ENCODE data around the gene WFDC1.
"Not testable (repeated sequence)": the region's sequence is repeated elsewhere in the genome, so short reads cannot be mapped to it uniquely, and the experiment has no call there.

WFDC1 gene

DNA sequence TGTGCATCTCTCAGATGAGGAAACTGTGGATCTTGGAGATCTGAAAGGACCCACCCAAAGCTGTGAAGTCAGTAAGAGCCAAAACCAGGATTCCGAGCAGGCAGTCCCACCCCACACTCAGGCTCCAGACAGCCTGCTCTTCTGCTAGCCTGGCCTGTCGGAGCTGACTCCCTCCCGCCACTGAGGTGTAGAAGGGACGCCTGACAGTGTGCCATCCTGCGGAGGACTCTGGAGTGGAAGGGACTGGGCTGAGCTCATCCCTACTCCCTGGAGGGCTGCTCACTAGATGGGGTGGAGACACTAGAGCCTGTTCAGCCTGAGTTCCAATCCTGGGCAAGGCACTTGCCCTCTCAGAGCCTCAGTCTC lies 36.0 kb downstream of the WFDC1 start:
- FAIRE-seq: no peak

DNA sequence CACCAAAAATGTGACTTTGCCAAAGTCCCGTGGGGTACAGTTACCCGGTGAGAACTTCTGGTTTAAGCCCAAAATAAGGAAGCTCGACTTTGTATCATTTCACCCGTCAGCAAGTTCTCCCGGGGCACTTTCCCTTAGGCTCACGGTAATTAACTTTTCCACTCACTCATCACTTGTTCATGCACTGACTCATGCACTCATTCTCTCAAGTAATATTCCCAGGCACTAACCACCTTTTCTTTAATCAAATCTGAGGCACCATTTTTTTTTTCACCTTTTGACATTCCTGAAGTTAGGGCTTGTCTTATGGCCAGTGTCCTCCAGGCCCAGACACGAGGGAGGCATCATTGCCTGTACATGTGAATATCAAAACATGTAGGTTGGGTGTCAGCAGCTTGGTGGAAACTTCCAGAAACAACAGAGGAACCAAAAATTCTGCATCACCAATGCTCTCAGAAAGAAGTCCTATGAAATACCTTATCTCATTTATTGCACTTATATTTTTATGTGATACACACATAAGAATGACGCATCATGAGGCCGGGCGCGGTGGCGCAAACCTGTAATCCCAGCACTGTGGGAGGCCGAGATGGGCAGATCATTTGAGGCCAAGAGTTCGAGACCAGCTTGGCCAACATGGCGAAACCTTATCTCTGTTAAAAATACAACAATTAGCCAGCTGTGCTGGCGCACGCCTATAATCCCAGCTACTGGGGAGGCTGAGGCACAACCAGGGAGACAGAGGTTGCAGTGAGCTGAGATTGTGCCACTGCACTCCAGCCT lies 37.5 kb downstream of the WFDC1 start:
- no peak for FAIRE-seq

DNA sequence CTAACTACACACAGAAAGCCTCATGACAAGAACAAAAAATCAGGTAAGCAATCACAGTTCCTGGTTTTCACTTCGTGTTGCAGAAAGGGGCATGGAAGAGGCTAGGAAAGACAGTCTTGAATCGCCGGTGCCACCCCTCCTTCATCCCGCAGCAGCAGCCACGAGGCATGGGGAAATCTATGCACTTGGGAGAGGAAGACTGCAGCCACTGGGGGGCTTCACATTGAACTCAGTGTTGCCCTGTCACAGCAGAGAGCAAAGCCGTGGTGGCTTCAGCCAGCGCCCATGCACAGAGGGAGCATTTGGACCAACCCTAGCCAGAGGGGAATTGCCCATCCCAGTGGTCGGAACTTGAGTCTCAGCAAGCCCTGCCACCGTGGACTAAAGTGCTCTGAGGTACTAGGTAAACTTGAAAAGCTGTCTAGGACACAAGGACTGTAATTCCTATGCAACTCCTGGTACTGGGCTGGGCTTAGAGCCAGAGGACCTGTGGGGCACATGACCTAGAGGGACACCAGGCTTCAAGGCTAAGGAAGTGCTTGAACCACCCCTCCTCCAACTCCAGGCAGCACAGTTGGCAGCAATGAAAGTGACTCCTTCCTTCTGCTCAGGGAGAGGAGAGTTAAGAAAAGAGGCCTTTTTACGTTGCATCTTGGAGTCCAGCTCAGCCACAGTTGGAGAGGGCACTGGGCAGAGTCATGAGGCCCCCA lies 38.5 kb downstream of the WFDC1 start:
- no peak for FAIRE-seq

DNA sequence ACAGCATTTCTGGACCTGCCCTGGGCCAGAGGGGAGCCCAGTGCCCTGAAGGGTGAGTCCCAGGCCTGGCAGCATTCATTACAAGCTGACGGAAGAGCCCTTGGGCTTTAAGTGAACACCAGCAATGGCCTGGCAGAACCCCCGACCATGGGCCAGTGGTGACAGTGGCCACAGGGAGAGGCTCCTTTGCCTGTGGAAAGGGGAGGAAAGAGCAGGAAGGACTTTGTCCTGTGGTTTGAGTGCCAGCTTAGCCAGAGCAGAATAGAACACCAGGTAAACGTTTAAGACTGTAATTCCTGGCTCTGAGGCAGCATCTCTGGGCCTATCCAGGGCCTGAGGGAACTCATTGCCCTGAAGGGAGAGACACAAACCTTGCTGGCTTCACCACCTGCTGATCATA lies 39.4 kb downstream of the WFDC1 start:
- no peak for FAIRE-seq

DNA sequence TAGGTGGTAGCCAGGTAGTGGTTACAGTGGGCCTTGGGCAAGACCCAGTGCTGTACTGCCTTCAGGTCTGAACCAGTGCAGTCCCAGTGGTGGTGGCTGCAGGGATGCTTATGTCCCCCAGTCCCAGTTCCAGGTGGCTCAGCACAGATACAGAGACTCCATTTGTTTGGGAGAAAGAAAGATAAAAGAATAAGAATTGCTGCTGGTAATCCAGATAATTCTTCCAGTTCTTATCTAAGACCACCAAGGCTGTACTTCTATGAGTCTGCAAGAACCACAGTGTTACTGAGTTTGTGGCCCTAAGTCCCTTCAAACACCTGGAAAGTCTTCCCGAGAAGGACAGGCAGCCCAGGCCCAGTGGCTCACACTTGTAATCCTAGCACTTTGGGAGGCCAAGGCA lies 39.8 kb downstream of the WFDC1 start:
- no peak for FAIRE-seq

DNA sequence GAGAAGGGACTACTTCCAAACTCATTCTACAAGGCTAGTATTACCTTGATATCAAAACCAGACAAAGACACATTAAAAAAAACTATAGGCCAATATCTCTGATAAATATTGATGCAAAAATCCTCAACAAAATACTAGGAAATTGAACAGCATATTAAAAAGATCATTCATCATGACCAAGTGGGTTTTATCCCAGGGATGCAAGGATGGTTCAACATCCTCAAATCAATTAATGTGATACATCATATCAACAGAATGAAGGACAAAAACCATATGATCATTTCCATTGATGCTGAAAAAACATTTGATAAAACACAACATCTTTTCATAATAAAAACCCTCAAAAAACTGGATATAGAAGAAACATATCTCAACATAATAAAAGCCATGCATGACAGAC lies 42.6 kb downstream of the WFDC1 start:
- not testable (repeated sequence) for FAIRE-seq

DNA sequence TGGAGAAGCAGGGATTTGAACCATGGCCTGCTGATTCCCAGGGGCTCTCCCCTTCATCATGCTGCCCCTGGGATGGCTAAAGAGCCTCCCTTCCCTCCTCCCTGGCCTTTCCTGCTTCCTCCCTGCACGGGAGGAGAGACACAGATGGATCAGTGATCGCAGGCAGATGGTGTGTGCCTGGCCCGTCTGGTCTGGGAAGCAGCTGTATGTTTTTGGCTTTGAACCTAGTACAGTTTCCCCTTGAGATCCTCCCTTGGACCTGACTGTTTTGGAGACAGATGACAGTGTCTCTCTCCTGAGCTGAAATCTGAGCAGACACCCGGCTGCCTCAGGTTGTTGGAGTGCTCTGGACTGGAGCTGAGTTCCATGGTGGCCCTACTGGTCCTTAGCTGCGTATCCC lies 44.6 kb downstream of the WFDC1 start:
- no peak for FAIRE-seq

DNA sequence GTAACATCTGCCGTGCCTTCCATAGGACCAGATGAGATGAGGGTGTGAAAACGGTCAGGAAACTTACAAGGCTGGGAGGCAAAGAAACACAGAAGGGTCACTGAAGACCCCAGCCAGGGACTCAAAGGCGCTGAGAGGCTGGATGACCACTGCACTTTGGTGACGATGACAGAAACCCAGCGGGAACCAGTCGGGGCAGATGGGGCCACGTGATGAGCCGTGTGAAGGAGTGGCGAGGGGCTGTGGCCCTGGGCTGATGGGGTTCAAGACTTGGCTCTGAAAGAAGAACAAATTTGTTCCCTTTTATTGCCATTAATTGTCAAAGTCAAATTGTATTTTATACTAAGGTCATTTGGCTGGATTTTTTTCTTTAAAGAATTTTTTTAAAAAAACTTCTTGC lies 45.1 kb downstream of the WFDC1 start:
- FAIRE-seq: no peak

DNA sequence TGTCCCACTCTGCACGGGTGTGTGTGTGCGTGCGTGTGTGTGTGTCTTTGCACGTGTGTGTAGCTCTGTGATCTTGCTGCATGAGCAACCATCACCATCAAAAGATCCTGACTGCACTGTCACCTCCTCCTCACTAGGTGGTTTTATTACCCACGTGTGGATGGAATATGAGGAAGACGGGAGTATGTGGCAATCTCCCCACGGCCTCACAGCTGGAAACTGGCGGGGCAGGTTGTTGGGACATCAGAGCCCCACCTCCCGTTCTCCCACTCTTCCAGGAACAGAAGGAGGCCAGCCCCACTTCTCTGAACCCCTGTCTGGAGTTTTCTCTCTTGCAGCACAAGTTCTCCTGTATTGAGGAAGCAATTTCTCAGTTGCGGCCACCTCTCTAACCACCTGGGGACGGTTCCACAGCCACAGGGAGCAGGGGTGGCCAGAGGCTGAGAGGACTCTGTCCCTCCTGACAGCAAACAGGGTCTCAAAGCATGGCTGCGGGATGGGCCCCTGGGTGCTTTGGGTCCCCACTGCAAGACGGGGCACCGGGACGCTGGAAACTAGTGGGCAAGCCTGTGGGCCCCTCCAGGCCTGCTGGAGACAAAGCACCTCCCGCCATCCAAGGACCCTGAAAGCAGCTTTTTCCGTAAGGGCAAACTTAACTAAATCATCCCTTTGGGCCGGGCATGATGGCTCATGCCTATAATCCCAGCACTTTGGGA lies 45.8 kb downstream of the WFDC1 start:
- FAIRE-seq: no peak

DNA sequence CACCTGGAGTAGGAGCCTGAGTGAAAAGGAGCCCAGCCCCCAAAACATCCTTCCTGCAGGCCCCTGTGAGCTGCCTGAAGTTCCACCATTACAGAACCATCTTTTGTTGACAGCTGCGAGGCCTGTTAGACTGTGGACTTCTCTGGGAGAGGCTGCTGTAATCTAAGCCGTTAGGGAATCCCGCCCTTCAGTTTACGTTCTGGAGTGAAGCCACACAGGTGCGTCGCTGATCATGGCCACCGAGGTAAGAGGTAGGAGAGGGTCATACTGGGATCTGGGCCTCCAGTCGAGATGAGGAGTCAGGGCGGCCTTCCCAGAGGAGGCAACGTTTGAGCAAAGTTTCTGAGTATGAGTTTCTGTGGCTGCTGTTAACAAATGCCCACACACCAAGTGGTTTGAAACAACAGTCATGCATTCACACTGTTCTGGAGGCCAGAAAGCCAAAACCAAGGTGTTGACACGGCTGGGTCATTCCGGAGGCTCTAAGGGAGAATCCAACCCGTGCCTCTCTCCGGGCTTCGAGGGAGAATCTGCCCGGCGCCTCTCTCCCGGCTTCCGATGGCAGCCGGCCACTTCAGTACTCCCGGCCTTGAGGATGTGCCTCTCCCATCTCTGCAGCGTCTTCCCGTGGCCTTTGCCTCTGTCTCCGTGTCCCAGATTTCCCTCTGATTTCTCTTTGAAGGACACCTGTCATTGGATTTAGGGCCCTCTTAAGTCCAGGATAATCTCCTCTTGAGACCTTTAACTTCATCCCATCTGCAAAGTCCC lies 47.0 kb downstream of the WFDC1 start:
- no peak for FAIRE-seq

DNA sequence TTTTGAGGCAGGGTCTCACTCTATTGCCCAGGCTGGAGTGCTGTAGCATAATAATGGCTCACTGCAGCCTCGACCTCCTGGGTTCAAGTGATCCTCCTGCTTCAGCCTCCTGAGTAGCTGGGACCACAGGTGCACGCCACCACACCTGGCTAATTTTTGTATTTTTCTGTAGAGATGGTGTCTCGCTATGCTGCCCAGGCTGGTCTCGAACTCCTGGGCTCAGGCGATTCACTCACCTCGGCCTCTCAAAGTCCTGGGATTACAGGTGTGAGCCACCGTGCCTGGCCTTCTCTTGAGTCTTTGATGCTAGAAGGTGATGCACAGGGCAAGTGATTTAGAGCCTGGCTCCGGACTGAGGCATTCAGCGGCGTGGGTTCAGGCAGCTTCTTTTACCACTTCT lies 49.1 kb downstream of the WFDC1 start:
- not testable (repeated sequence) for FAIRE-seq

DNA sequence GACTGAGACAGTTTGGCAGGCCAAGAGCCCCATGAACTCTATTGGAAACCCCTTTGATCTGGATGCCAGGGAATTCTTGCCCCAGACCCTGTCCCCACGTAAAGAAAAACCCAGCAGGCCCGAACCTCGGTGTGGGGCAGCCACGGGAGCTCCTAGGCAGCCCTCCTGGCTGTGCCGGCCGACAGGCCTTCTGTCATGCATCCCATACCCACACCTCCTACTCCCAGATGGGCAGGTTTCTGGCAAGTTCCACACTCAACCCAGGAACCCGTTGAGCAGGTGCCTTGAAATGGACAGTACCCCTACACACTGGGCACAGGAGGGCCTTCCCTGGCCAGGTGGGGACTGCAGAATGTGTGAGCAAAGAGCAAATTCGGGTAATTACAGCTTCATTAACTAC lies 50.1 kb downstream of the WFDC1 start:
- FAIRE-seq: no peak

DNA sequence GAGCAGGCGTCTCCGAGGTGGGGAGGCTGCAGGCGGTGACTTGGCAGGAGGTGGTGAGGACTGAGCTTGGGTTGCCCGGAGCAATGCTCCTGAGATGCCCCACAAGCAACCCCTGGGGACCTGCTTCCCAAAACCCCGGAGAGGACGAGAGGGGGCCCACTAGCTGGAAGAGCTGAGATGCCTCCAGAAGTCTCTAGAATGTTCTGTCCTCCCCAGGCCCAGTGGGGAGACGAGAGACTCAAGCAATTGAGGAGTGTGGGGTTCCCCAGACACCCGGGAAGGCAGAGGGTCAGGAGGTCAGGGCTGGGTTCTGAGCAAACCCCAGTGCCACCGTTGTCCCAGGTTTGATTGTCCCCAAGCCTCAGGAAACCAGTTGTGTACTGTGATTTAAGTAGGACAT lies 52.5 kb downstream of the WFDC1 start:
- FAIRE-seq: no peak

DNA sequence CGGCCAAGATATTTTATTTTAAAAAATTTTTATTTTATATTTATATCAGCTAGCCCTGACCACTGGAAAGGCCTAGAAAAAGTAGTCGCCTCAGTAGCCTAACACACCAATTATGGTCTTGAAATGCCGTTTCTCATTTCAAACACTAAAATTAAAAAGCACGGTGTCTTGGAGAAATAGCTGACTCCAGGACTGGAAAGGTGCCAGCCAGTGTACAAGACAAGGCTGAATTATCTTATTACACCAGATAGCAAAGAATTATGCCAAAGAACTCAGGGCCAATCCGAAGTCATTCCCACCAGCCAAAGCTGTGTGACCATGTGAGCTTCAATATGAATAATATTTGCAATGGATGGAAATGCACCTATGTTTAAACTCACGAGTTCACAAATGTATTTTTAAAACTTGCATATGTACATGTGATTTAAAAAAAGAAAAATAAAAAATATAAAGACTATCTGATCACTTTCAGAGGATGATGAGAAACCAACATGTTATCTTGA lies 53.8 kb downstream of the WFDC1 start:
- no peak for FAIRE-seq

DNA sequence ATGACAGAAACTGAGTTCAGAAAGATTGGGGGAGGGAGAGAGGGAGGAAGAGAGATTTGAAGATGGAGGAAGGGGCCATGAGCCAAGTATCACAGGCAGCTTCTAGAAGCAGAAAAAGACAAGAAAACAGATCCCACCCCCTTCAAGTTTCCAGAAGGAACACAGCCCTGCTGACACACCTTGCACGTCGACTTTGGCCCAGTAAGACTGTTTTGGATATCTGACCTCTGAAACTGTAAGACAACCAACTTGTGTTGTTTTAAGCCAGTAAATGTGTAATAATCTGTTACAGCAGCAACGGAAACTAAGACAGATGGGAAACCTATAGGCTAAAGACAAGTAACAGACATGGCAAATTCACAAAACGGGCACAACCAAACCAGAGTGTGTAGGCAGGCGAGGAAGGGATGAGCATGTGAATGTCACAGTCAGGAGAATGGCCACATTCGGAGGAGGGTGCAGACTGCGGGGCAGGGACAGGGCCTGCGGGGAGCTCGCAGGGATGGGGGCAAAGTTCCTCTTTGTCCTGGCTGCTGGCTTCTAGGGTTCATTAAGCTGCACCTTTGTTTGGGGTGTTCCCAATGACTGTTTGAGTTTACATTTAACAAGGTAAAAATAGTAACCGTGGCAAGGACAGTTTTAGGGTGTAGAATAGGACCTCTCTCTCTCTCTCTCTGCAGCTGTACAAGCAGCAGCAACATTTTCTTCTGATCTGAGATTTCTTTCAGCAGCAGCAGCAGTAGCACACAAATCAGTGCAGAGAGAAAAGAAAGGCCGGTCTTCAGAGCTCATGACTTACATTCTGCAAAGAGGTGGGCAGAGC lies 55.4 kb downstream of the WFDC1 start:
- FAIRE-seq: no peak

DNA sequence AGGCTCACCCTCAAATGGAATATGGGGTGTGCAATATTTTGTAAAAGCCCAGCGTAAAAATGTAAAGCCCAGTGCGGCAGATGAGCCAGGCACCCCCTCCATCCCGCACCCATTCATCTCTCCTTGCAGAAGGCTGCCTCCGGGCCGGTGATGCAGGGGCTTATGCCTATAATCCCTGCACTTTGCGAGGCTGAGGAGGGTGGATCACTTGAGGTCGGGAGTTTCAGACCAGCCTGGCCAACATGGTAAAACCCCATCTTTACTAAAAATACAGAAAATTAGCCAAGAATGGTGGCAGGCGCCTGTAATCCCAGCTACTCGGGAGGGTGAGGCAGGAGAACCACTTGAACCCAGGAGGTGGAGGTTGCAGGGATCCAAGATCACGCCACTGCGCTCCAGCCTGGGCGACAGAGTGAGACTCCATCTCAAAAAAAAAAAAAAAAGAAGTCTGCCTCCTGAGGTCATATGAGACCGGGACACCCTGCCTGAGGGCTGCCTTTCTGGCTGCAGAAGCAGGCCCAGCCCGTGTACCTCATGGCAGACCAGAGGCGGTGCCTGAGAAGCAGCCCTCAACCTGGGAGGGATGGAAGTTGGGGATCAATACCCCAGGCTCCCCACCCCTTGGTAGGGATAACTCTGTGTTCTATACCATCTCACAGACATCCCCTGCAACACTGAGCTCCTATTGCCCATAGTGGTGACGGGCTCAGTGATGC lies 56.2 kb downstream of the WFDC1 start:
- no peak for FAIRE-seq

DNA sequence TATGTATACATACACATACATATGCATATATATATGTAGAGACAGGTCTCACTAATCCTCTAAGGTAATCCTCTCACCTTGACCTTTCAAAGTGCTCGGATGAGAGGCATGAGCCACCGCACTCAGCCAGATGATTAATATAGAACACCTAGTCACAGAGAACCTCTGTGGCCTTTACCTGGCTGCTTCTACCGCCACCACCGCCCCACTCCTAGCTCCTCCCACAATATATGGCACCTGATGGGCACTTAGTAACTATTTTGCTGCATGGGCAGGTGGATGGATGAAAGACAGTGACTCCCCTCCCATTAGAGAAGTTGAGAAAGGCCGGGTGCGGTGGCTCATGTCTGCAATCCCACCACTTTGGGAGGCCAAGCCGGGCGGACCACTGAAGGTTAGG lies 57.0 kb downstream of the WFDC1 start:
- no peak for FAIRE-seq

DNA sequence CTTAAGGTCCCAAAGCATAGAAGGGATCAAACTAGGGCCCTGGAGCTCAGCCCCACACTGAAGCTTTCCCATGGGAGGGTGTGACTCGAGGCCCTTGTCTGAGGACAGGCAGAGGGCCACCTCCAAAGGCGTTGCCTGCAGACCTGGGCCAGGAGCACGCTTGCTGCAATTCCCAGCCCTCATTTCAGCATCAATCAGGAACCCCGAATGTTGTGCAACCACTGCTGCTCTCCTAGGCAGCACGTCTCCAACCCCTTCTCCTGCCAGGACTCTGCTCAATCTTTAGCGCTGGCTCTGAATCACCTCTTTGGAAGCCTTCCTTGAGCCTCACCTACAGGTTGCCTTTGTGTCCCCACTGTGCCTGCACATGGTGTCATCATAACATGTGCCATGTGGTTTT lies 59.6 kb downstream of the WFDC1 start:
- FAIRE-seq: no peak

DNA sequence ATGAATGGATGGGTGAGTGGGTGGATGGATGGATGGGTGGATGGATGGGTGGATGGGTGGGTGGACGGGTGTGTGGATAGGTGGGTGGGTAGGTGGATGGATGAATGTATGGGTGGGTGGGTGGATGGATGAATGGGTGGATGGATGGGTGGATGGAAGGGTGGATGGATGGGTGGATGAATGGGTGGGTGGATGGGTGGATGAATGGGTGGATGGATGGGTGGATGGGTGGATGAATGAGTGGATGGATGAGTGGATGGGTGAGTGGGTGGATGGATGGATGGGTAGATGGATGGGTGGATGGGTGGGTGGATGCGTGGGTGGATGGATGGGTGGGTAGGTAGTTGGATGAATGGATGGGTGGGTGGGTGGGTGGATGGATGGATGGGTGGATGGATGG lies 60.5 kb downstream of the WFDC1 start:
- no peak for FAIRE-seq

DNA sequence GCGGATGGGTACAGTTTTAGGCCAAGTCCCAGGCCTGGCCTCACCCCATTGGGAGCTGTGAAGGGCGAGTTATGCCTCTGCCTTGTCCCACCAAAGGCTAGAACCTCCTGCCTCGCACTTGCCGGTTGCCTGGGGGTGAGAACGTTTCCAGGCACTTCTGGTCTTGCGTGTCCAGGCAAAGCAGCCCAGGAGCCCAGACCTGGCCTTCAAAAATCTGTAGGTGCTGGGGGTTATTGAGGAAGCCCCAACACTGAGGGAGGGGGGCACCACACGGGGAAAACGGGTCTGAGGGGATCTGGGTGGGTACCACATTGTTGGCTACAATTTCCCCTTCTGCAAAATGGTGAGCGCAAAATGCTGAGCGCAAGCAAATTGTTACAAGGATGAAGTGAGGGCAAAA lies 61.5 kb downstream of the WFDC1 start:
- no peak for FAIRE-seq

DNA sequence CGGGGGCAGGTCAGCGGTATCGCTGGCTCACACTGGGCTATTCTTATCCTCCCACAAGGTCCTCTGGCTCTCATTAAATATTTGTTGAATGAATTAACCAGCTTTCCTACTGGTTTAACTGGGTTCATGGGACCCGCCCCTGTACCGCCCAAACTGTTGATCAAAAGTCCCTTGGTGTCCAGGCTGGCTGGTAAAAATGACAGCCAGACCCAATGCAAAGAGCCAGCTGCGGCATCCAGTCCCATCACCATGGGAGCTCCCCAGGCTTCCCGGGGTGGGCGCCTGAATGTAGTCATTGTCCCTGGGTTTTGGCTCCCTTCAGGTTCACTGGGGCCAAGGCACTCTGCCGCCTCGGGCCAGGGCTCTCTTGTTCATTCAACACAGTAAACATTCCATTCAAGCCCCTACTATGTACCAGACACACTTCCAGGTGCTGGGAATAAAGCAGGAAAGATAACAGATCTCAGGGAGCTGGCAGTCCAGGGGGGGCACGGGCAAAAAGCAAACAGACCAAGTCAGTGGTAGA lies 62.0 kb downstream of the WFDC1 start:
- no peak for FAIRE-seq

Data from islet of Langerhans (tissue), 1 donor.